ENCODE results near the gene PKD2.
A peak's percentile ranks its signal among the peaks of the same experiment; 100 is the strongest.

Gene PKD2

GRCh38 chr4:88028946-88029345 lies 21.5 kb downstream of the PKD2 start:
- no peak for DNase-seq

- no peak for DNase-seq
These were observed 22.1 kb downstream of the PKD2 start for GRCh38 chr4:88029556-88029955.

GRCh38 chr4:88030565-88031310 lies 23.3 kb downstream of the PKD2 start:
- DNase-seq = no peak

GRCh38 chr4:88033309-88033708 lies 25.9 kb downstream of the PKD2 start:
- peak; percentile 46 for DNase-seq

- peak; percentile 11 for DNase-seq
These were observed 27.9 kb downstream of the PKD2 start for GRCh38 chr4:88035292-88035691.

GRCh38 chr4:88037447-88037846 lies 30.0 kb downstream of the PKD2 start:
- DNase-seq = no peak

GRCh38 chr4:88037936-88038335 lies 30.5 kb downstream of the PKD2 start:
- DNase-seq = no peak

- DNase-seq = no peak
These were observed 33.3 kb downstream of the PKD2 start for GRCh38 chr4:88040707-88041106.

- DNase-seq = no peak
These were observed 34.2 kb downstream of the PKD2 start for GRCh38 chr4:88041626-88042025.

GRCh38 chr4:88043001-88043400 lies 35.6 kb downstream of the PKD2 start:
- no peak for DNase-seq

- DNase-seq = no peak
These were observed 36.3 kb downstream of the PKD2 start for GRCh38 chr4:88043586-88044340.

- DNase-seq = peak; percentile 49
These were observed 37.6 kb downstream of the PKD2 start for GRCh38 chr4:88045021-88045420.

- no peak for DNase-seq
These were observed 46.8 kb downstream of the PKD2 start for GRCh38 chr4:88054229-88054628.

GRCh38 chr4:88054901-88055300 lies 47.5 kb downstream of the PKD2 start:
- DNase-seq = peak; percentile 42

- DNase-seq = no peak
These were observed 50.9 kb downstream of the PKD2 start for GRCh38 chr4:88058295-88058694.

GRCh38 chr4:88059766-88060165 lies 52.3 kb downstream of the PKD2 start:
- DNase-seq = no peak

- no peak for DNase-seq
These were observed 53.0 kb downstream of the PKD2 start for GRCh38 chr4:88060431-88060830.

- no peak for DNase-seq
These were observed 54.9 kb downstream of the PKD2 start for GRCh38 chr4:88062311-88062710.

GRCh38 chr4:88062843-88063242 lies 55.4 kb downstream of the PKD2 start:
- no peak for DNase-seq

- DNase-seq = no peak
These were observed 56.3 kb downstream of the PKD2 start for GRCh38 chr4:88063634-88064296.

GRCh38 chr4:88064410-88064809 lies 57.0 kb downstream of the PKD2 start:
- no peak for DNase-seq

- no peak for DNase-seq
These were observed 62.6 kb downstream of the PKD2 start for GRCh38 chr4:88070031-88070430.

GRCh38 chr4:88075336-88075735 lies 67.9 kb downstream of the PKD2 start:
- DNase-seq = no peak
